GM23338 (cell line): ENCODE measurements around the gene SP6. TPM values are rescaled to one million over a fixed set of nuclear protein-coding genes. Genes with fewer than 3 reads are reported as not detected.

Experiments
- ATAC-seq: fragments of 200-7000 bp; cut with Tn5 transposase; 3 replicates; pipeline ENCODE4 v1.9.1; 2020
- DNase-seq: peaks from one replicate; pipeline ENCODE4 v3.0.0-alpha.2; 2015; ENCODE audit warnings: low spot score
- H2AFZ ChIP-seq: fragments of 200-600 bp; sonication (generic); 2 replicates; pipeline ENCODE4 v1.8.0; 2016; ENCODE audit warnings: antibody characterized with exemption, mild to moderate bottlenecking, moderate library complexity
- H3F3A ChIP-seq: fragments of 200-600 bp; sonication (generic); replicated peaks from 2 replicates; pipeline ENCODE4 v1.8.0; 2017; ENCODE audit warnings: antibody characterized with exemption, mixed run types, low read depth
- H3K27ac ChIP-seq: fragments of 200-600 bp; sonication (generic); 2 replicates; pipeline ENCODE4 v1.6.1; 2016; ENCODE audit warnings: low read depth
- H3K27me3 ChIP-seq: fragments of 200-600 bp; sonication (generic); 2 replicates; pipeline ENCODE4 v1.8.0; 2016; ENCODE audit warnings: mild to moderate bottlenecking, mixed run types, moderate library complexity; ENCODE audit not compliant: insufficient read depth
- H3K36me3 ChIP-seq: fragments of 200-600 bp; sonication (generic); 2 replicates; pipeline ENCODE4 v1.8.0; 2016; ENCODE audit warnings: mild to moderate bottlenecking; ENCODE audit not compliant: insufficient read depth
- H3K4me1 ChIP-seq: fragments of 200-600 bp; sonication (generic); 2 replicates; pipeline ENCODE4 v1.8.0; 2016; ENCODE audit warnings: mild to moderate bottlenecking, moderate library complexity; ENCODE audit not compliant: insufficient read depth
- H3K4me2 ChIP-seq: fragments of 200-600 bp; sonication (generic); 2 replicates; pipeline ENCODE4 v1.7.1; 2017; ENCODE audit warnings: mixed run types
- H3K4me3 ChIP-seq: fragments of 200-600 bp; sonication (generic); 2 replicates; pipeline ENCODE4 v1.6.1; 2016; ENCODE audit warnings: mixed run types
- H3K79me2 ChIP-seq: fragments of 200-600 bp; sonication (generic); replicated peaks from 2 replicates; pipeline ENCODE4 v1.8.0; 2017; ENCODE audit warnings: mild to moderate bottlenecking; ENCODE audit not compliant: insufficient read depth
- H3K9me2 ChIP-seq: fragments of 200-600 bp; sonication (generic); 2 replicates; pipeline ENCODE4 v1.8.0; 2017; ENCODE audit not compliant: insufficient read depth
- H4K20me1 ChIP-seq: fragments of 200-600 bp; sonication (generic); replicated peaks from 2 replicates; pipeline ENCODE4 v1.8.0; 2017; ENCODE audit warnings: mild to moderate bottlenecking; ENCODE audit not compliant: insufficient read depth
- H3K27ac Mint-ChIP-seq: 2 replicates; pipeline ENCODE4 v1.8.0; 2020; ENCODE audit warnings: inconsistent platforms, mild to moderate bottlenecking, moderate library complexity, mixed read lengths
- H3K27me3 Mint-ChIP-seq: 3 replicates; pipeline ENCODE4 v1.8.0; 2022; ENCODE audit warnings: low read depth, mild to moderate bottlenecking, moderate library complexity, mixed read lengths, inconsistent platforms; ENCODE audit not compliant: insufficient read depth, poor library complexity
- H3K36me3 Mint-ChIP-seq: 3 replicates; pipeline ENCODE4 v1.8.0; 2021; ENCODE audit warnings: low read depth, mild to moderate bottlenecking, inconsistent platforms, moderate library complexity, mixed read lengths
- H3K4me1 Mint-ChIP-seq: 3 replicates; pipeline ENCODE4 v1.8.0; 2020; ENCODE audit warnings: mild to moderate bottlenecking, inconsistent platforms, mixed read lengths
- H3K4me3 Mint-ChIP-seq: 3 replicates; pipeline ENCODE4 v1.8.0; 2021; ENCODE audit warnings: moderate library complexity, mild to moderate bottlenecking, inconsistent platforms, mixed read lengths
- H3K9me3 Mint-ChIP-seq: 3 replicates; pipeline ENCODE4 v1.8.0; 2020; ENCODE audit warnings: moderate library complexity, mild to moderate bottlenecking, inconsistent platforms, mixed read lengths
- CREB1 ChIP-seq: fragments of 250-450 bp; sonication (Bioruptor Pico); IDR thresholded peaks from 2 replicates; pipeline ENCODE4 v1.5.0; 2020; ENCODE audit warnings: low read depth, mild to moderate bottlenecking, moderate library complexity
- CTCF ChIP-seq, 2 experiments: fragments of 200-600 bp in 1 of 2; sonication (generic) in 1 of 2; conservative IDR thresholded peaks; 2 replicates each; pipeline versions ENCODE4 v1.5.1 to v1.6.1; 2016 to 2017; ENCODE audit warnings: antibody characterized with exemption in 2 of 2, low read depth in 2 of 2, mild to moderate bottlenecking in 2 of 2, moderate library complexity in 1 of 2
- ETS1 ChIP-seq: IDR thresholded peaks from 2 replicates; pipeline ENCODE4 v1.6.1; 2016; ENCODE audit warnings: antibody characterized with exemption
- STAT1 ChIP-seq: IDR thresholded peaks from one replicate; pipeline ENCODE4 v1.6.1; 2016; ENCODE audit warnings: antibody characterized with exemption; ENCODE audit not compliant: unreplicated experiment
- ZNF331 ChIP-seq: fragments of 250-450 bp; sonication (Bioruptor Pico); IDR thresholded peaks from 2 replicates; pipeline ENCODE4 v1.5.0; 2020; ENCODE audit warnings: low read depth, mild to moderate bottlenecking, moderate library complexity
- polyA plus RNA-seq: library from polyadenylated mRNA; unstranded; fragments of >200 nt; fragmentation: Nextera tagmentation; extraction: Ambion mirVana; gene quantifications from 2 replicates; pipeline ENCODE4 v1.2.1, GENCODE V29; 2016
- total RNA-seq: library from RNA; depleted of rRNA; stranded (reverse); fragments of >200 nt; shearing (Covaris generic); gene quantifications from 2 replicates; pipeline ENCODE4 v1.2.3, GENCODE V29; 2014
- TF ChIP-seq, protein P1 (sequence below): IDR thresholded peaks from one replicate; pipeline ENCODE4 v1.6.1; 2018; ENCODE audit warnings: antibody characterized with exemption; ENCODE audit not compliant: unreplicated experiment

The SP6 gene
- total and polyA plus RNA-seq, 2 experiments from 2014 or later: 0.13 to 1.0 TPM

- TF ChIP-seq, protein P1, sequence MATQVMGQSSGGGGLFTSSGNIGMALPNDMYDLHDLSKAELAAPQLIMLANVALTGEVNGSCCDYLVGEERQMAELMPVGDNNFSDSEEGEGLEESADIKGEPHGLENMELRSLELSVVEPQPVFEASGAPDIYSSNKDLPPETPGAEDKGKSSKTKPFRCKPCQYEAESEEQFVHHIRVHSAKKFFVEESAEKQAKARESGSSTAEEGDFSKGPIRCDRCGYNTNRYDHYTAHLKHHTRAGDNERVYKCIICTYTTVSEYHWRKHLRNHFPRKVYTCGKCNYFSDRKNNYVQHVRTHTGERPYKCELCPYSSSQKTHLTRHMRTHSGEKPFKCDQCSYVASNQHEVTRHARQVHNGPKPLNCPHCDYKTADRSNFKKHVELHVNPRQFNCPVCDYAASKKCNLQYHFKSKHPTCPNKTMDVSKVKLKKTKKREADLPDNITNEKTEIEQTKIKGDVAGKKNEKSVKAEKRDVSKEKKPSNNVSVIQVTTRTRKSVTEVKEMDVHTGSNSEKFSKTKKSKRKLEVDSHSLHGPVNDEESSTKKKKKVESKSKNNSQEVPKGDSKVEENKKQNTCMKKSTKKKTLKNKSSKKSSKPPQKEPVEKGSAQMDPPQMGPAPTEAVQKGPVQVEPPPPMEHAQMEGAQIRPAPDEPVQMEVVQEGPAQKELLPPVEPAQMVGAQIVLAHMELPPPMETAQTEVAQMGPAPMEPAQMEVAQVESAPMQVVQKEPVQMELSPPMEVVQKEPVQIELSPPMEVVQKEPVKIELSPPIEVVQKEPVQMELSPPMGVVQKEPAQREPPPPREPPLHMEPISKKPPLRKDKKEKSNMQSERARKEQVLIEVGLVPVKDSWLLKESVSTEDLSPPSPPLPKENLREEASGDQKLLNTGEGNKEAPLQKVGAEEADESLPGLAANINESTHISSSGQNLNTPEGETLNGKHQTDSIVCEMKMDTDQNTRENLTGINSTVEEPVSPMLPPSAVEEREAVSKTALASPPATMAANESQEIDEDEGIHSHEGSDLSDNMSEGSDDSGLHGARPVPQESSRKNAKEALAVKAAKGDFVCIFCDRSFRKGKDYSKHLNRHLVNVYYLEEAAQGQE: no peak
These were observed 5.3 kb downstream of the SP6 start (continued) for GRCh38 chr17:47845716-47846075.

- no peaks in the 10 kb centered on the region; the same call in 1 of the 2 replicates for H3K79me2 ChIP-seq
- H3K4me2 ChIP-seq: no peak overlapping the region
- Mint-ChIP-seq H3K9me3 (no peaks in the 10 kb centered on the region), H3K27me3 (peaks cover 59% of the 10 kb centered on the region), H3K4me3 (no peak overlapping the region), H3K27ac (no peak overlapping the region), H3K36me3 (no peaks in the 10 kb centered on the region), H3K4me1 (peaks cover 52% of the 10 kb centered on the region)
- peaks cover 29% of the 10 kb centered on the region; the same call in 1 of the 2 replicates for H3K4me1 ChIP-seq
- no peak overlapping the region for H2AFZ ChIP-seq
- H4K20me1 ChIP-seq: peaks cover 4% of the 10 kb centered on the region; the same call in 1 of the 2 replicates
- H3K4me3 ChIP-seq: no peak overlapping the region
- peaks cover 10% of the 10 kb centered on the region; the same call in 1 of the 2 replicates for H3F3A ChIP-seq
- H3K36me3 ChIP-seq: no peaks in the 10 kb centered on the region
- peaks cover 66% of the 10 kb centered on the region for H3K27me3 ChIP-seq
- TF ChIP-seq STAT1: no peak
- peak; percentile 21 to 50; a peak in 3 of 4 replicates for TF ChIP-seq CTCF (conservative IDR thresholded peaks at IDR 0.05; ENCODE audit: low read depth in 2 of 2)
- DNase-seq: peak; percentile 57
- no peak for ATAC-seq
- no peaks in the 10 kb centered on the region for H3K9me2 ChIP-seq
- H3K27ac ChIP-seq: no peak overlapping the region
These were observed 5.9 kb downstream of the SP6 start for GRCh38 chr17:47844814-47845715.

GRCh38 chr17:47844227-47844626 lies 6.7 kb downstream of the SP6 start:
- H3K4me1 ChIP-seq: peaks cover 27% of the 10 kb centered on the region; the same call in 1 of the 2 replicates
- H3K9me2 ChIP-seq: no peaks in the 10 kb centered on the region
- peaks cover 50% of the 10 kb centered on the region for H3K4me1 Mint-ChIP-seq
- H3K27me3 Mint-ChIP-seq: peaks cover 56% of the 10 kb centered on the region
- H2AFZ ChIP-seq: no peak overlapping the region
- no peaks in the 10 kb centered on the region for H3K36me3 Mint-ChIP-seq
- H3K9me3 Mint-ChIP-seq: no peaks in the 10 kb centered on the region
- H3K4me2 ChIP-seq: no peak overlapping the region
- H4K20me1 ChIP-seq: no peaks in the 10 kb centered on the region; the same call in 1 of the 2 replicates
- peaks cover 57% of the 10 kb centered on the region for H3K27me3 ChIP-seq
- no peak overlapping the region for H3K4me3 Mint-ChIP-seq
- no peak for ATAC-seq
- no peaks in the 10 kb centered on the region; the same call in 1 of the 2 replicates for H3K79me2 ChIP-seq
- no peak overlapping the region for H3K27ac ChIP-seq
- DNase-seq: no peak
- no peaks in the 10 kb centered on the region for H3K36me3 ChIP-seq
- H3K27ac Mint-ChIP-seq: no peak overlapping the region
- H3K4me3 ChIP-seq: no peak overlapping the region
- peaks cover 10% of the 10 kb centered on the region; the same call in 1 of the 2 replicates for H3F3A ChIP-seq
- TF ChIP-seq CREB1 (CRISPR knock-in tag): no peak
- no peak for TF ChIP-seq ZNF331
- TF ChIP-seq ETS1: no peak
